SHP77 treated with DMSO at 0.1 percent for 48 hours (cell line): ENCODE data around the gene TLE4.
"Not testable (repeated sequence)": the region's sequence is repeated elsewhere in the genome, so short reads cannot be mapped to it uniquely, and the experiment has no call there.

ENCODE experiments used
- DNase-seq: peaks from one replicate; lab custom pipeline; 2025; lab: John Stamatoyannopoulos, UW

The TLE4 gene

DNA sequence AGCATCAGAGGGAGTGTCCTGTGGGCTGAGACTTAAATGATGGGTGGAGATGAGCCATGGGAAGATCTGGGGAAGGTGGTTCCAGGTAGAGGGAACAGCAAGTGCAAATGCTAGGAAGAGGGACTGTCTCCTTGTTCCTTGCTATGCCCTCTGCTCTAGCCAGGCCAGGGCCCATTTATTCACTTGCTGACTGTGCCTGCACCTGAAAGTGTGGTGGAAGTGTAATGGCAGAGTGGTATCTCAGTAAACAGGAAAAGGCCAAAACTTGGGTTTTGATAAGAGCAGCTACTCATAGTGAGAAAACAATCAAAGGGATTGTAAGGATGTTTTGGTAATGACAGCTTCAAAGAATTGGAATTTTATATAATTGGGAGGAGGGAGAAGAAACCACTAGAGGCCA is 32.4 kb downstream of the TLE4 start:
- no peak for DNase-seq

DNA sequence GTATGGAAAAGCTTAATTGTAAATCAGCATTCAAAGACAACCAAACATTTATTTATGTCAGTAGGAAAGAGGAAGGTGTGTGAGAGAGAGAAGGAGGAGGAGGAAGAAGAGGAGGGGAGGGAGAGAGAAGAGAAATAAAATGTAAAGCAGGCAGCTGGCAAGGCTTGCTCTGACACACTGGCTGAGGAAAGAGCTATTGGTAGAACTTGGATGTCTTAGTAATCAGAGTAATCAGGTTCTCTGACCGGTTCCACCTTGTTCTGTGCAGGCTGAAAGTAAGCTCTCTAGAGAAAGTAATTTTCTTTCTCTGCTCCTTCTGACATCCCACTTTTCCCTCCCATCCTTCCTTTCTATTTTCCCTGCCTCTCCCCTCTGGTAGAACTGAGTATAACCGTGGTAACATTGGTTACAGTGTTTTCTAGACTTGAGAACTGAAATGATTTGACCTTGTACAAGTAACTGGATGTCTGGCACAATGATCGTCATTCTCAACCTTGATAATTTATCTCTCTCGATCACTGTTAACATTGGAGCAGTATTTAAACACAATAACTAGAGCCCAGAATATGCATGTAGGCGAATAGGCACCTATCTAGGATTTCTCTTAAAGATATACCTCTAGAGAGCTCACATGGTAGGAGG is 33.3 kb downstream of the TLE4 start:
- no peak for DNase-seq

DNA sequence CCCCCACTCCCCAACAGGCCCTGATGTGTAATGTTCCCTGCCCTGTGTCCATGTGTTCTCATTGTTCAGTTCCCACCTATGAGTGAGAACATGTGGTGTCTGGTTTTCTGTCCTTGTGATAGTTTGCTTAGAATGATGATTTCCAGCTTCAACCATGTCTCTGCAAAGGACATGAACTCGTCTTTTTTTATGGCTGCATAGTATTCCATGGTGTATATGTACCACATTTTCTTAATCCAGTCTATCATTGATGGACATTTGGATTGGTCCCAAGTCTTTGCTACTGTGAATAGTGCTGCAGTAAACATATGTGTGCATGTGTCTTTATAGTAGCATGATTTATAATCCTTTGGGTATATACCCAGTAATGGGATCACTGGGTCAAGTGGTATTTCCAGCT is 34.8 kb downstream of the TLE4 start:
- not testable (repeated sequence) for DNase-seq

DNA sequence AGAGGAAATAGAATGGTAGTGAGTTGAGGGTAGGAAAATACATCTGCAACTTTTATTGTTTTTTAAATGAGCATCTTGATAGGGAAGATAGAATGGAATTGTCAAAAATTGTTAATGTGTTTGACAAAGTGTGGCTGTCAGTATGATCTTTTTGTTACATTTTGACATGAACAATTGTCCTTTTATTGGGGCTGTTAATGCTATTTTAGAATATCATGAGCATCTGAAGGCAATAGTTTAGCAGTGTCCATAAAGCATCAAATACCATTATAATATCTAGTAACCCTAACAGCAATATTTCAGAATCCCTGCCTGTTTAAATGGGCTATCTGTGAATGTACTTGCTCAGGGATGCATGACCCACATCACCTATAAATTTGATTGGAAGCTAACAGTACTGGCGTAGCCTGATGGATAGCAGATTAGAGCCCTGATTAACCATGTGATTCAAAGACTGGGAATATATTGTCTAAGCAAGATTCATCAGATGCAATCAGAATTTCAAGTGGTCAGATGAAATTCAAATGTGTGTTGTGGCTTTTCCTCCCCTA is 37.8 kb downstream of the TLE4 start:
- DNase-seq, result no peak

DNA sequence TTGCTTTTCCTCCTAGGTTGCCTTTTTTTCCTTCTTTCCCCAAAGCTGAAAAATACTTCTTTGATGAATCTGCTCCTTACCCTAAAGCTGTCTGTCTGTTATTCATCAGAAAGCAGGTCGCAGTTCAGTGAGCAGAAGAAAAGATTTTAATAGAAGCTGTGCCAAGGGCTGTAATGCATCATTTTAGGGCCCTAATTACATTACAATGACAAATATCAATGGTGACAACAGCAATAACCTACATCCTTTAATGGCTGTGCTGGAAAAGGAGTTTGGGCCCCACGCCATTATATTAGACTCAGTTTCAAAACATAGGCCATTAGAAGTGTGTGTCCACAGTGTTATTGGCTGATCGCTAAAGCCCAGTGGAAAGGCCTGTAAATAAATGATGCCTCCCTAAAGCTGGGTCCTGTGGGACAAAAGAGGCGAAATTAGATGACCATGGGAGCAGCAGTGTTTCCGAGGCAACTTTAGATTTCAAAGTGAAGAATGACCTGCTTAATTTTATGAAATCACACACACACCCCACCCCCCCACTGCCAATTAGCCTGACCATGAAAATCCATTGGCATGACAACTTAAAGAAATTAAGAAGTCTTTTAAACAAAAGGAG is 38.4 kb downstream of the TLE4 start:
- no peak for DNase-seq

DNA sequence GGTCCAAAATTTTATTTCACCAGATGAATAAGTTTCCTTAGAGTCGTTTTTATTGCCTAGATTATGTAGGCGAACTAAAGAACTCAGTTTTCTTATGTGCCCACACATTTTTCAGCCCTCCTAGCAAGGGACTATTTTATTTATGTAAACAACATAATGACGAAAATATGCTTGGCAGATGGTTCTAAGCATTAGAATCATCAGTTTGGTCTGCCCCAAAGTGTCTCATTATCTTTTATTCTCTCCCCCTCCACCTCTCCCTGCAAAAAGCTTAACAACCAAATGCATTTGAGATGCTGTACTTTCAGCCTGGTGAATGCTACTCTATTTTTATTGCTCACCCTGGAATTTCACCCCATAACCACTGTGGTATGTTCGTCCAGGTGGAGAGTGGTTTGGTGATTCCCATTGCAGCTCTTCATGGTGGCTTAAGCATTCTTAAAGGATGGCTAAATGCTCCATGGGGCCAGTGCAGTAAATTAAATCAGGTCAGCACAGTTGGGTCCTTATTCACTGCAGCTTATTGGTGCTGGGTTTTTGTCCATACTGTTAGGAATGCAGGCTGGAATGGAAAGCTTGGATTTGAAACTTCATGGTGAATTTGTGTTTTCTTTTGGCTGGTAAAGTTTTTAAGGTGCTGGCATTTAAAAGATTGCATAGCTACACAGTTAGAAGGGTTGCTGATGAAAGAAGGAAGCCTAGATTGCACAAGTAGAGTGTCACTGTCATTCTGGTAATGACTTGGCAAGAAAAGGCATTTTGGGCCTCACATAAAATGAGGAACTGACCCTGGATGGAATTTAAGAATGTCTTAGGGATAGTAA is 39.2 kb downstream of the TLE4 start:
- no peak for DNase-seq

DNA sequence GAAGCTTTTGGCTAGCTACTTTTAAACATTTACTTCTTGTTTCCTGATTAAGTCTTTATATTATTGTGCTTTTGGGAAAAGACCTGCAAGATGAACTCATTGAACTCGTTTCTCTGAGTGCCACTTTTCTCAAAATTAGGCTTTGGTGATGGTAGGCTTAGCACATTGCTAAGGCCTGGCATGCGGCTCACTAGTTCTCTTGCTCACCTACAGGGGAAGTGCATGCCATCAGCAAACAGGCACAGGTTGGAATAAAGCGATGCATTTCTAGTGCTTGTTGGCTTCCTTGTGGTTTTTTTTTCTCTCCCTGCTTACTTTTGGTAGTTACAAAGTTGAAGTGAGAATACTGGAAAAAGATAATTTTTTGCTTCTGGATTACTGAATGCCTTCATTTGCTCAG is 41.4 kb downstream of the TLE4 start:
- DNase-seq, result no peak

DNA sequence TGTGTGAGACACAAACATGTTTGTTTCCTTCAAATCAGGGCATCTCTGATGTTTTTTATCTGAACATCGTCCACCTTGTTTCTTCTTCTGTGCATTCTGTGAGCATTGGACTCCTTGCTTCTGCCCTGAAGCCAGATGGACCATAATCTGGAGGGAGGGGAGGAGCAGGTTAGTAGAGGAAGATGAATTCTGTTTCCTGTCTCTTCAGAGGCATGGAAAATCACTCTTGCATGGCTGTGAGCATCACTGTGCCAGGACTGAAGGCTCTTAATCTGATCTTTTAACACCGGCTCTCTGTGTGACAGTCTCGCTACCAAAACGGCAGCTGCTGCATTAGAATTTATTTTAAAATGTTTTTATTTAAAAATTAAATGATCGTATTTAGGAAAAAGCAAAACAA is 43.3 kb downstream of the TLE4 start:
- DNase-seq, result no peak

DNA sequence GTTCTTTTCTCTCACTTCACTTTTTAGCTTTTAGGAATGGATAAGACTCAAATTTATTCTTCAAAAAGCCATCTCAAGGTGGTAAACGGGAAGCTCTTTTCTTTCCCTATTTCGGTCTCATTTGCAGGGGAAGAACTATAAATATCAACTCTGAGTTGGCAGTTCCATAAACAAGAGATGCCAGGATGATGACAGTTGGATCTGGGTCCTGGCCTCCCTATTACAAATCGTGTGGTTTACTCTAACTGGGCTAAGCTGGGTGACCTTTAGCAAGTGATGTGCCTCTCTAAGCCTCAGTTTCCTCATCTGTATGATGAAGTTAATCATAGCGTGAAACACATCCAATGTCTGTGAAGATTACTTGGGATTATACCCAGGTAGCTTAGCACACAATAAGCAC is 44.2 kb downstream of the TLE4 start:
- no peak for DNase-seq

DNA sequence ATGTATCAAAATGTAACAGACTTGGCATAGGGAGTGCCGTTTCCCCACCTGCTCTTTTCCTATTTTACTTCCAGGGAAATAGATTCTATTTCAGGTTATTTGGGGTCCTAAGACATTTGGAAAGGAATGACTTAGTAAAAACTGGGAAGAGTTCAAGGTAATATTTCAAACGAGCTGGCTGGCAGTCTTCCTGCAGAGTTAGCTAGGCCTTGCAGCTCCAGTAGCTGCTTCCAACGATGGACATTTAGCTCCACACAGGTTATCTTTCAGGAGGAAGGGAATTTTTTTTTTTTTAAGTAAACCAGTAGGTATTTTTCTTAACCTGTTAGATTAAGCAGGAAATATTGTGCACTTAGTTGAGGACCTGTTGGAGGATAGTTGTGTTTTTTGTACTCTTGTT is 45.2 kb downstream of the TLE4 start:
- DNase-seq, result no peak

DNA sequence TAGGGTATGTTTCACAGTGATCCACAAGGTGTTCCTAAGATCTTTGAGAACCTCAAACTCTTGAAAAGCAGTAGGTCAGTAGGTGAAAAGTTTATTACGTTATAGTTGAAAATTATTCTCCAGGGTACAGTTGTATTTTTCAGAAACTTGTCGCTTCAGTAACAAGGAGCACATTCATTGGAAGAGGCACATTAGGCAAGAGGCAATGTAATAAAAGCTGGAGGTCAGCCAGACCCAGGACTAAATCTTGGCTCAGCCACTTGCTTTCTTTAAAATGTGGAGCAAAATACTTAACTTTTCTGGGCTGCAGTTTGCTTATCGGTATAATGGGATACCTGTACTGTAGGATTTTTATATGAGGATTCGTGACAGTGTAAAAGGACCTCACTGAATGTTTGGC is 45.6 kb downstream of the TLE4 start:
- DNase-seq, result no peak

DNA sequence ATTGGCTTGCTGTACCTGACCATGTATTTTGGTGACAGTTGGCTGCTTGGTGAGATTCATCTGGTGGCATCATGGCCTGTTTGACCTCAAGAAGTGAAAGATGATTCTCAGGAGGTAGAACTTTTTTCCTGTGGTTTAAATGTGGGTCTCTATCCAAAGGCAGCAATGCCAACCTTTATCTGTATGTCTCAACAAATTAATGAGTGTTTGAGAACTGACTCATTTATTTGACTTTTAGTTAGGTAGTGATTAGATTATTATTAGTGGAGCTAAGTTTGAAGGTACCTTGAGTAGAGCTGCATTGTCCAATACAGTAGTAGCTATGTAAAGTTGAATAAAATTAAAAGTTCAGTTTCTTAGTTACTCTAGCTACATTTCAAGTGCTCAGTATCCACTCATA is 48.2 kb downstream of the TLE4 start:
- DNase-seq, result no peak

DNA sequence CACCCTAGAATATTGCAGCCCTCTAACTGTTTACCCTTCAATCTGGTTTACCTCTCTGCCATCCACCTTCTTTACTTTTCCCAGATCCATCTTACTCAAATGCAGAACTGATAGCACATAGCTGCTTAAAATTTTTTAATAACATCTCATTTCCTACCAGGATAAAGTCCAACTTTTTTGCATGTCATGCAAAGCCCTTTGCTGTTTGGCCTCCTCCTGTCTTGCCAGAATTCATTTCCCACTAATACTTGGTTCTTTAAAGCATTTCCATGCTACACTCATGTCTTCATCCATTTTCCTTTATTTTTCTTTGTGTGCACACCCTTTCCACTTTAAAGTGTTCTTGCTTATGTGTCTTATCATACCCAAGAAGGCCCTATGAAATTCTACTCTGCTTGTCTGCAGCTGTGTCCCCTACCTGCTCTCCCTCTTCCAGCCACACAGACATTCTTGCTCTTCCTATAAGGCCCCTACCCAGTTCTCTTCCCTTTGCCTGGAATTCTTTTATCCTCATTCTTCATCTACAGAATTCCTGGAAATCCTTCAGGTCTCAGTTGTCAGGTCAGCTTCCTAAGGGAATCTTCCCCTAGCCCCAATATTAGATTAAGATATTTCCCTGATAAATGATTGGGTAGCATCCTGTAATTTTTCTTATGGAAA is 50.3 kb downstream of the TLE4 start:
- no peak for DNase-seq

DNA sequence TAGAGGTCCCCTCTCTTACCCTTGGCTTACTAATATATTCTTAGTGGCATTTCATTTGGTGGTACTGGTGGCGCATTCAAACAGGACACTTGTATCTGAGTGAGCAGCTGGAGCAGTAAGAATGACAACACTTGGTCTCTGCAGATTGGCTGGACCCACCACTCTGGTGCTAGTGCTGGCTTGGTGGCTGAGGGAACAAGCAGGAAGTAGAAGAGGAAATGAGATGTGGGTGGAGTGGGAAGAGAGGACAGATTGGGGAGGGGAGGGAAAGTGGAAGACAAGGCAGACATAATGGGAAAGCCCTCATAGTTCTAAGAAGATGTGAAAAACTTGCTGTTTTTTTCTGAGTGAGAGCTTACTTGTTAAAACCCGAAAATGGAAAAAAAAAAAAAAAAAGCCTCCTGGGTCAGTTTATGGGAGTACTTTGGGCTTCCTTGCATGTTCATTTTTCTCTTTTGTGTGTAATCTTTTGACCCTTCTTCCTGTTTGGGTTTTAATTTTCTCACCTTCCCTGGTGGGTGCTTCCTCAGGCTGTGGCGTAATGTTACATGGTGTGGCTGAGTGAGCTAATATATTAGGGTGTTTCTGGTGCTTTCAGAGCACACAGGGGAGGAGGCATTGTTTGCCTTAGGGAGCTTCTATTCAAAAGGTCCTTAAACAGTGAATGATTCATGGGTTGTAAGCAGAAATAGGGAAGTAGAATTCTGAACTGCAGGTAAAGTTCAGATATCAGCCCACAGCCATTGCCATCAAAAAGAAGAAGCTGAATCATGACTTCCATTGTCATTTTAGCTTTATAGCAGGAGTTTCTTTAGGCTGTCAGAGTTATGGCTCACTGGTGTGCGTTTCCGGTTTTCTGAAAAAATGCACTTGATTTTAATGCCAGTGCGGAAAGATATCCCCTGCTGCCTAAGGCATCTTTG is 52.3 kb downstream of the TLE4 start:
- no peak for DNase-seq

DNA sequence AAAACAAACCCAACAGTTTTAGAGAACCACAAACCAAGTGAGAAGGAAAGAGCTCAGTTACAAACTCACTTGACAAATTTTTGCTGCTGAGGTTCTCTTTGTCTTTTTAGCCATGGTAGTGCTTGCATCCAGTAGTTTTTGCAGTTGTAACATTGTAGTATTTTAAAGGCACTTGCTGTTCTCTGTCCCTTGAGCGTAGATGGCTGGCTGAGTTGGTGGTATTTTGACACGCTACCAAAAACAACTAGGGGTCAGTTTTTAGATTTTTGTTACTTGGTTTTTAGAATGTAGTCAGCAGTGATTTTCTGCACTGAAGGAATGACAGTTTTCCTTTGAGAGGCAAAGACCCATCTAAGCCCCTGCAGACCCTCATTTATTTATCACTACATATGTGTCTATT is 58.0 kb downstream of the TLE4 start:
- no peak for DNase-seq

DNA sequence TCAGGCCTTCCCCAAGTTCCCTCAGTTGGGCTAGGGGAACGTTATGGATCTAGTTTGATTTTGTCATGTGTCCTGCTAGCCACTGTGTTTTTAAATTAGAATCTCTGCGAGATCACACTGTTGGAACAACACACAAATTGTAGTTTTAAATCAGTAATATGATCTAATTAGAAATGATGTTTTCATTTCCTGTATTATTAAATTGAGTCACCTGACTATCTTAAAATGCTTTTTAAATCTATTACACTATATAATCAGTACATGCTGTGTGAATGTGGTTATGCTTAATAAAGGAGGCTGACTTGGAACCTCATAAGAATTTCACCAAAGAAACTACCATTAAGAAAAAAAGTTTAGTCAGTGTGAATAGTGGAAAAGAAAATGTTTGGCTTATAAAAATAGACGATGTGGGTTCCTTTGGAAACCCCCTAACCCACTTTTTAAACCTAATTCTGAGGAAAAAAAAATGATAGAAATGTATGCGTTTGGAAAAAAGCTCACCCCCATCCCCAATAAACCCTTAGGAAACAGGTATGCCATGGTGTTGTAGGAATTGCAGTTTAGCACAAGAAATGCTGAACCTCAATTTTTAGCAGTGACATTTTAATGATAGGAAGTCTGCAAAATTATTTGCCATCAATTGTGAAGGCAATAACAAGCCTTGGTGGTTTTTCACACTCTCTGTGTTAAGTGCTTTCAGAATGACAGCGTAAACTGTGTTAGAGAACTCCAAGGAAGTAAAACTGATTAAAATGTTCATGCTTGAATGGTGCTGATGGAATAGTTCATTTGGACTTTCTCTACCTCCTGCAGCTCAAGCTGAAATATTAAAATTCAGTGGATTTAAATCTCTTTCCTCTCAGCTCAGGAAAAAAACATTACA is 59.0 kb downstream of the TLE4 start:
- DNase-seq, result no peak

DNA sequence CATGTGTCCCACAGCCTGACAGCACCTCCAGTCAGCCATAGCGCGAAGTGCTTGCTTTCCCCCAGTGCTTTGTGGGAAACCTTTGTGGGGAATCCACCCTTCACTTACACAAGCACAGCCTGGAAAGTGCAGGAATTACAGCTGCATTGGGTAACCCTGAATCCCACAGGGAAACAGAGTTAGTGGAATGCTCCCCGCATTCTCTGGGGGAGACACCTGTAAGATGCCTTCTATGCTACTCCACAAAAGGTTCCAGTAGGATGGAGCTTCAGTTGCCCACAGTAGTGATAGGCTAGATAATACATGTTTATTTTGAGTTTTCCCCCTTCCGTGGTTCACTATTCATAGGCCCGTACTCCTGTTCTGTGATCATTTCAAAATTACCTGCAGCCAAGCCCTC is 60.3 kb downstream of the TLE4 start:
- DNase-seq, result no peak

DNA sequence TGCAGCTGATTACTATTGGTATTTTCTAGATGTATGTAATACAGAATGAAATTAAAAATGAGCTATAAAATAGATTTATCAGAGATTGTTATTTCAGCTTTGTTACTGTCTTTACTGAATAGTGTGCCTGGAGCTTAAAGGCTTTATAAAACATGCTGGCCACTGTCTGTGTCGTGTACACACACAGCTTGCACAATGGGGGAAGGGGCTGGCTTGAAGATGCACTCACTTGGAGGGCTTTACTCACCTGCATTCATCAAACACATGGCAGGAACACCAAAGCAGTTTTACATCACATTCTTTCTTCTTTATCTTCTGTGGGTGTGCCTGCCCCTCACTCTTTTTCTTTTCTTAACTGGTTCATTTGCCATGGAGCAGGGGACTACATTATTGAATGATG is 60.9 kb downstream of the TLE4 start:
- DNase-seq, result no peak

DNA sequence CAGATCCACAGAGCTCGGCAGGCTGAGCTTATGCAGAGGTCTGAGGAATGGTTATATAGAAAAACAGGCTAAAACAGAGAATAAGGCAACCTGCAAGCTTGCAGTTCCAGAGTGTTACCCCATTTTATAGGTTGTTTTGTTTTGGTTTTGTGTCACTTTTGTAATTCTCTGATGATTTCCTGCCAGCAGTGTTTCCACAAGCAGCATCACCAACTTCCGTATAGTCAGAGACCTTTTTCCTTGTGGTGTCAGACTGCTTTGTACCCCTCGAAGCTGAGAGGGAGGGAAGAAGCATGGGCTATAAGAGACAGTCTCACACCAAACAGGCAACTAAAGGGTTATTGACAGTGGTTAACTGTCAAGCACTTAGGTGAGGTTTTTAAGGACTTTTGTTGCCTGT is 61.8 kb downstream of the TLE4 start:
- DNase-seq, result no peak

DNA sequence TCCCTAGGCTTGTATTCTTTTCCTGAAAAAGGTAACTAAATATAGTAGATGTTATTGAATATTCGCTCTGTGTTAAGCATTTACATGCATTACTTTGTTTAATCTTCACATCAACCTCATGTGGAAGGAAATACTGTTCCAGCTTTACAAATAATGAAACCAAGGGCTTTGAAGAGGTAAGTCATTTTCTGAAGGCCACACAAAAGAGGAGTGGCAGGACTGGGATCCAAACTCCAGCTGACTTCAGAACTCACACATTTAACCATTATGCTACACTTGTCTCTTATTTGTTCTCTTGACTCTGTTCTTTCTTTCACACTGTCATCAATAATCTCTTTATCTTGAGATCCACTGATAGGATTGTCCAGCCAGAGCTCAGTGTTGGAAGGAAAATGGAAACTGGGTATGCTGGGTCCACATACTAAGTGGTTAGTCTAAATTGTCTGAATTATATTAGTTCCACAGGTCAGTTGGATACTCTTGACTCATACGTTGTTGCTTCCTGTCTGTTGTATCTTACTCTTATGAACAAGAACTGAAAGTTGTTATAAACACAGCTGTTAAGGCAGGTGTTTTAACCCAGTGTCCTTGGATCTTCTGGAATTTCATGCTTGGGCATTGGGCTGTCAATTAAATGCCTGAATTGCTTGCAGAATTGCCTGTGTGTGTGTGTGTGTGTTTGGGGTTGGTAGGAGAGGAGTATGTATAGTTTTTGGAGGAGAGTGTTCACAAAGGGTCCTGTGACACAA is 65.6 kb downstream of the TLE4 start:
- DNase-seq, result no peak
